ENCODE results near the gene PML. TPM values are rescaled to one million over a fixed set of nuclear protein-coding genes. Genes with fewer than 3 reads are reported as not detected.

The PML gene
- polyA plus RNA-seq, 1 of the 3 experiments (the other 2 are of a cell fraction), result 18.4 TPM

DNA sequence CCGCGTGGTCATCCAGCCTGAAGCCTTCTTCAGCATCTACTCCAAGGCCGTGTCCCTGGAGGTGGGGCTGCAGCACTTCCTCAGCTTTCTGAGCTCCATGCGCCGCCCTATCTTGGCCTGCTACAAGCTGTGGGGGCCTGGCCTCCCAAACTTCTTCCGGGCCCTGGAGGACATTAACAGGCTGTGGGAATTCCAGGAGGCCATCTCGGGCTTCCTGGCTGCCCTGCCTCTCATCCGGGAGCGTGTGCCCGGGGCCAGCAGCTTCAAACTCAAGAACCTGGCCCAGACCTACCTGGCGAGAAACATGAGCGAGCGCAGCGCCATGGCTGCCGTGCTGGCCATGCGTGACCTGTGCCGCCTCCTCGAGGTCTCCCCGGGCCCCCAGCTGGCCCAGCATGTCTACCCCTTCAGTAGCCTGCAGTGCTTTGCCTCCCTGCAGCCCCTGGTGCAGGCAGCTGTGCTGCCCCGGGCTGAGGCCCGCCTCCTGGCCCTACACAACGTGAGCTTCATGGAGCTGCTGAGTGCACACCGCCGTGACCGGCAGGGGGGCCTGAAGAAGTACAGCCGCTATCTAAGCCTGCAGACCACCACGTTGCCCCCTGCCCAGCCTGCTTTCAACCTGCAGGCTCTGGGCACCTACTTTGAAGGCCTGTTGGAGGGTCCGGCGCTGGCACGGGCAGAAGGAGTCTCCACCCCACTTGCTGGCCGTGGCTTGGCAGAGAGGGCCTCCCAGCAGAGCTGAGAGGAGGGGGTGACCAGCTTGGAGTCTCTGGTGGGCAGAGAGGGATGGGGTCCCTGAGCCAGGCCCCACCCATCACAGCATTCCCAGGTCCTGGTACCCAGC lies 50.0 kb downstream of the PML start:
- ChIA-PET POLR2A (no interaction called here), CTCF (interaction anchor here (0.5 to 17.5 kb wide), 10 partner anchors 8 to 430 kb away, joined by 3 to 339 read pairs (median 4); no protein-coding TSS in a partner anchor)
- H4K20me1 ChIP-seq (ENCODE audit: insufficient read depth), result no peaks in the 10 kb centered on the region
- no peak overlapping the region for H3K27ac ChIP-seq (ENCODE audit: low read depth in 2 of 2, low read length in 1 of 2)
- H3K27me3 ChIP-seq (ENCODE audit: insufficient read depth), result no peaks in the 10 kb centered on the region
- WGBS (ENCODE audit: low lambda C conversion rate), result 92% methylated on average over 11 of the region's 31 CpGs
- H2AFZ ChIP-seq (ENCODE audit: low read depth), result no peak overlapping the region
- H3K4me1 ChIP-seq (ENCODE audit: control insufficient read depth in 1 of 2, insufficient read depth in 2 of 2, low read depth in 1 of 2, low read length in 1 of 2), result peaks cover 3 to 17% of the 10 kb centered on the region in 2 experiments; a peak in 2 of 4 replicates
- H3K36me3 ChIP-seq (replicated peaks in 1 of 2; ENCODE audit: control insufficient read depth in 1 of 2, insufficient read depth in 2 of 2, low read length in 1 of 2), result peaks cover 0 to 15% of the 10 kb centered on the region in 2 experiments
- H3K79me2 ChIP-seq (ENCODE audit: insufficient read depth), result no peaks in the 10 kb centered on the region
- TF ChIP-seq TEAD4 (IDR thresholded peaks at IDR 0.05; ENCODE audit: borderline replicate concordance, insufficient read depth), result no peak
- no peak for TF ChIP-seq FOXM1 (IDR thresholded peaks at IDR 0.05; ENCODE audit: low read depth)
- TF ChIP-seq, protein P1, sequence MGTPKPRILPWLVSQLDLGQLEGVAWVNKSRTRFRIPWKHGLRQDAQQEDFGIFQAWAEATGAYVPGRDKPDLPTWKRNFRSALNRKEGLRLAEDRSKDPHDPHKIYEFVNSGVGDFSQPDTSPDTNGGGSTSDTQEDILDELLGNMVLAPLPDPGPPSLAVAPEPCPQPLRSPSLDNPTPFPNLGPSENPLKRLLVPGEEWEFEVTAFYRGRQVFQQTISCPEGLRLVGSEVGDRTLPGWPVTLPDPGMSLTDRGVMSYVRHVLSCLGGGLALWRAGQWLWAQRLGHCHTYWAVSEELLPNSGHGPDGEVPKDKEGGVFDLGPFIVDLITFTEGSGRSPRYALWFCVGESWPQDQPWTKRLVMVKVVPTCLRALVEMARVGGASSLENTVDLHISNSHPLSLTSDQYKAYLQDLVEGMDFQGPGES (IDR thresholded peaks at IDR 0.05; ENCODE audit: low read depth, low read length), result no peak
- H3K4me3 ChIP-seq (ENCODE audit: low read depth in 2 of 2, low read length in 1 of 2), result no peak overlapping the region
- no peaks in the 10 kb centered on the region for H3F3A ChIP-seq (replicated peaks; ENCODE audit: insufficient read depth)
- no peak overlapping the region for H3K9ac ChIP-seq
- H3K9me3 ChIP-seq, result no peaks in the 10 kb centered on the region
- H3K4me2 ChIP-seq, result no peak overlapping the region
- no peak for DNase-seq
- H3K9me2 ChIP-seq, result no peaks in the 10 kb centered on the region

- TF ChIP-seq POLR2AphosphoS5 (IDR thresholded peaks at IDR 0.05; ENCODE audit: low read depth, low read length) (no peak), TCF12 (IDR thresholded peaks at IDR 0.05) (no peak), ZBTB33 (IDR thresholded peaks at IDR 0.05; ENCODE audit: borderline replicate concordance, low read depth) (no peak), MXI1 (IDR thresholded peaks at IDR 0.05; ENCODE audit: low read depth, low read length) (no peak), CHD2 (IDR thresholded peaks at IDR 0.05; ENCODE audit: low read length, partially characterized antibody) (no peak), RFX5 (IDR thresholded peaks at IDR 0.05; ENCODE audit: low read length) (no peak), SMC3 (IDR thresholded peaks at IDR 0.05; ENCODE audit: low read depth, low read length) (no peak), TAF1 (IDR thresholded peaks at IDR 0.05; ENCODE audit: borderline replicate concordance, low read depth, low read length) (no peak), YY1 (IDR thresholded peaks at IDR 0.05; ENCODE audit: low read depth) (no peak), EP300 (IDR thresholded peaks at IDR 0.05; ENCODE audit: borderline replicate concordance in 1 of 2, low read depth in 1 of 2, low read length in 1 of 2) (no peak), JUND (IDR thresholded peaks at IDR 0.05) (no peak), NRF1 (IDR thresholded peaks at IDR 0.05; ENCODE audit: low read depth, low read length) (no peak), FOXM1 (IDR thresholded peaks at IDR 0.05; ENCODE audit: low read depth) (no peak)
- TF ChIP-seq, protein P2, sequence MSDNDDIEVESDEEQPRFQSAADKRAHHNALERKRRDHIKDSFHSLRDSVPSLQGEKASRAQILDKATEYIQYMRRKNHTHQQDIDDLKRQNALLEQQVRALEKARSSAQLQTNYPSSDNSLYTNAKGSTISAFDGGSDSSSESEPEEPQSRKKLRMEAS (IDR thresholded peaks at IDR 0.05; ENCODE audit: low read depth), result no peak
- TF ChIP-seq, protein P3, sequence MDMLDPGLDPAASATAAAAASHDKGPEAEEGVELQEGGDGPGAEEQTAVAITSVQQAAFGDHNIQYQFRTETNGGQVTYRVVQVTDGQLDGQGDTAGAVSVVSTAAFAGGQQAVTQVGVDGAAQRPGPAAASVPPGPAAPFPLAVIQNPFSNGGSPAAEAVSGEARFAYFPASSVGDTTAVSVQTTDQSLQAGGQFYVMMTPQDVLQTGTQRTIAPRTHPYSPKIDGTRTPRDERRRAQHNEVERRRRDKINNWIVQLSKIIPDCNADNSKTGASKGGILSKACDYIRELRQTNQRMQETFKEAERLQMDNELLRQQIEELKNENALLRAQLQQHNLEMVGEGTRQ (IDR thresholded peaks at IDR 0.05; ENCODE audit: borderline replicate concordance, low read depth, low read length), result no peak
- TF ChIP-seq, protein P4, sequence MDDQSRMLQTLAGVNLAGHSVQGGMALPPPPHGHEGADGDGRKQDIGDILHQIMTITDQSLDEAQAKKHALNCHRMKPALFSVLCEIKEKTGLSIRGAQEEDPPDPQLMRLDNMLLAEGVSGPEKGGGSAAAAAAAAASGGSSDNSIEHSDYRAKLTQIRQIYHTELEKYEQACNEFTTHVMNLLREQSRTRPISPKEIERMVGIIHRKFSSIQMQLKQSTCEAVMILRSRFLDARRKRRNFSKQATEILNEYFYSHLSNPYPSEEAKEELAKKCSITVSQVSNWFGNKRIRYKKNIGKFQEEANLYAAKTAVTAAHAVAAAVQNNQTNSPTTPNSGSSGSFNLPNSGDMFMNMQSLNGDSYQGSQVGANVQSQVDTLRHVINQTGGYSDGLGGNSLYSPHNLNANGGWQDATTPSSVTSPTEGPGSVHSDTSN (IDR thresholded peaks at IDR 0.05), result no peak
- TF ChIP-seq, protein P5, sequence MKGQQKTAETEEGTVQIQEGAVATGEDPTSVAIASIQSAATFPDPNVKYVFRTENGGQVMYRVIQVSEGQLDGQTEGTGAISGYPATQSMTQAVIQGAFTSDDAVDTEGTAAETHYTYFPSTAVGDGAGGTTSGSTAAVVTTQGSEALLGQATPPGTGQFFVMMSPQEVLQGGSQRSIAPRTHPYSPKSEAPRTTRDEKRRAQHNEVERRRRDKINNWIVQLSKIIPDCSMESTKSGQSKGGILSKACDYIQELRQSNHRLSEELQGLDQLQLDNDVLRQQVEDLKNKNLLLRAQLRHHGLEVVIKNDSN (IDR thresholded peaks at IDR 0.05; ENCODE audit: borderline replicate concordance, low read depth), result no peak
- H4K20me1 ChIP-seq (ENCODE audit: insufficient read depth), result no peaks in the 10 kb centered on the region
These were observed 50.7 kb downstream of the PML start for GRCh38 chr15:74045184-74045583.

More at GRCh38 chr15:74045184-74045583, 50.7 kb downstream of the PML start:
- peaks cover 6 to 10% of the 10 kb centered on the region in 2 experiments; a peak in 2 of 4 replicates for H3K4me1 ChIP-seq (ENCODE audit: control insufficient read depth in 1 of 2, insufficient read depth in 2 of 2, low read depth in 1 of 2, low read length in 1 of 2)
- POLR2A ChIA-PET, result no interaction called here
- no peaks in the 10 kb centered on the region for H3K27me3 ChIP-seq (ENCODE audit: insufficient read depth)
- H3K79me2 ChIP-seq (ENCODE audit: insufficient read depth), result no peaks in the 10 kb centered on the region
- CTCF ChIA-PET, result interaction anchor here (1.2 to 17.5 kb wide), 4 partner anchors 9 to 282 kb away, joined by 5 to 339 read pairs (median 152); no protein-coding TSS in a partner anchor
- no peak for DNase-seq
- H3K9me3 ChIP-seq, result no peaks in the 10 kb centered on the region
- no peak overlapping the region for H3K4me2 ChIP-seq
- H3F3A ChIP-seq (replicated peaks; ENCODE audit: insufficient read depth), result no peaks in the 10 kb centered on the region
- no peak overlapping the region for H2AFZ ChIP-seq (ENCODE audit: low read depth)
- H3K9ac ChIP-seq, result no peak overlapping the region
- no peak overlapping the region for H3K27ac ChIP-seq (ENCODE audit: low read depth in 2 of 2, low read length in 1 of 2)
- H3K9me2 ChIP-seq, result no peaks in the 10 kb centered on the region
- H3K4me3 ChIP-seq (ENCODE audit: low read depth in 2 of 2, low read length in 1 of 2), result no peak overlapping the region
- H3K36me3 ChIP-seq (replicated peaks in 1 of 2; ENCODE audit: control insufficient read depth in 1 of 2, insufficient read depth in 2 of 2, low read length in 1 of 2), result peaks cover 0 to 15% of the 10 kb centered on the region in 2 experiments
